HG02610 (cell line): ENCODE measurements around the gene STXBP4.

Source experiments
- ATAC-seq: cut with Tn5 transposase; IDR thresholded peaks from one replicate; pipeline ENCODE4 v1.9.1; 2021; ENCODE audit warnings: mild to moderate bottlenecking, moderate library complexity; ENCODE audit not compliant: unreplicated experiment

Gene STXBP4

GRCh38 chr17:55110521-55110920 lies 142.0 kb downstream of the STXBP4 start:
- no peak for ATAC-seq

DNA sequence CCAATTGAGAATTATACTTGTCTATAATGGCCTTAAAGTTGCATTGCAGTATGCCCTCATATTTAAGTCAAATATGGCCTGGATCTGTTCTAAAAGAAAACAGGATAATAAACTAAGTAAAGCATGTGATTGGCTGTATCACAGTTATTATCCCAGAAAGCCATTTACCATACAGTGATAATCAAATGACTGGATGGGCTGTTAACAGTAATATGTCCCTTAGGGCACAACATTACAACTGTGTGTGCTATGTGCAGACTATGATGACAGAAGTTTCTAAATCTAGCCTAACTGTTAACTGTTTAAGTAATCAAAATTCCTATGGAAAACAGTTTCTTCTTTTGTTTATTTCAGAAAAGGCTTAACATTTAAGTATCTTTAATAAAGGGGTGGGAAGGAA lies 145.7 kb downstream of the STXBP4 start:
- no peak for ATAC-seq

DNA sequence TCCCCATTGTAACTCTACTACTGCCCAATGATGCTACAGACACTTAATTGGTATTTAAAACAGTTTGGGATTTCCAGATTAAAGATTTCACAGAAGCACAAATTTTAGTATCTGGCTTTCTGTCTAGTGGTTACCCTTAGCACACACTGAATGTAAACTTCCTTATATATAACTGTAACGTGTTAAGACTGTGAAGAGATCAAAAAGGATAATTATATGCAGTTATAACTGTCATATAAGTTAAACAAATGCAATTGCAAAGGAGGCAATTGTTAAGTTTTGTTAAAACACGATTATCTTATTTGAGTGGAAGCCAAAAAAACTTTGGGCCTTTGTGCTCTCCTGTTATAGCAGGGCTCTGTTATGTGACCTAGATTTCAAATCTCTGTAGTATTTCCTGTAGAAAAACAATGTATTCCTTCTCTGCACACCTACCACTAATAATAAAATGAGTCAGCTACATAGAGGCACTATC lies 147.9 kb downstream of the STXBP4 start:
- ATAC-seq: no peak

- ATAC-seq: no peak
Observed at GRCh38 chr17:55117164-55117563, 148.6 kb downstream of the STXBP4 start.

- no peak for ATAC-seq
Observed at GRCh38 chr17:55120651-55121050, 152.1 kb downstream of the STXBP4 start.

- no peak for ATAC-seq
Observed at GRCh38 chr17:55121268-55121667, 152.7 kb downstream of the STXBP4 start.

DNA sequence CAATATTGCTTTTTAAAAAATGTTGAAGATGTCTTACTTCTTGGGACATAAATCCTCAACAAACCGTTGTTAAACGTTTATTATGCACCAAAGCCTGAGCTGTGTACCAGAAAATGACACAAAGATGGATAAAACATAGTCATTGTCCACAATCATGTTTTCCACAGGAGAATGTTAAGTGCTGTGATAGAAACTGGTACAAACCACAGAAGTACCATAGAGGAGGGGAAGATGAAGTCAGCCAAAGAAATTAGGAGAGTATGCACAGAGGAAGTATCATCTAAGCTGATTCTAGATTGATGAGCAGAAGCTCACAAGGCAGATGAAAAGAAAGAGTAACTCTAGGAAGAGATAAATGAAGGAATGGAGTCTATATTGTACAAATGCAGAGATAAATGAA lies 153.5 kb downstream of the STXBP4 start:
- no peak for ATAC-seq

DNA sequence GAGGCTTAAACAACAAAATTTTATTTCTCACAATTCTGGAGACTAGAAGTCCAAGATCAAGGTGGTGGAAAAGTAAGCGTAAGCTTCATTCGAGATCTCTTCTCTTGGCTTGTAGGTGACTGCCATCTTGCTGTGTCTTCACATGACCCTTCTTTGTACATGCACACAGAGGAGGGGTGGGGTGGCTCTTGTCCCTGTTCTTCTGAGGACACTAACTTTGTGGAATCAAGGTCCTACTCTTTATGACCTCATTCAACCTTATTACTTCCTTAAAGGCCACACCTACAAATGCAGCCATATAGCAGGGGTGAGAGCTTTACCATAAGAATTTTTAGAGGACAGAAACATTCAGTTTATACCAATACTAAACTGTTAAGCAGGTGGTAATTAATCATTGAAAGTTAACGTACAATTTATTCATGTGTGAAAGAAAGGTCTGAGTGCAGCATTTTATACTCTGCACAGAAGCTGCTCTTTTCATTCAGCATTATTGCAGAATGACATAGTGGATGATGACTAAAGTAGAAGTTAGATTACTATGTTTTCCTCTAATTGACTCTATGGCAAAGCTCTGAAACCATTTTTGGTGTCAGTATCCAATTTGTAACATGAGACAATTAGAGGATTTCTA lies 156.3 kb downstream of the STXBP4 start:
- no peak for ATAC-seq

- no peak for ATAC-seq
Observed at GRCh38 chr17:55133583-55133982, 165.0 kb downstream of the STXBP4 start.

GRCh38 chr17:55134486-55135157 lies 166.1 kb downstream of the STXBP4 start:
- ATAC-seq: no peak

DNA sequence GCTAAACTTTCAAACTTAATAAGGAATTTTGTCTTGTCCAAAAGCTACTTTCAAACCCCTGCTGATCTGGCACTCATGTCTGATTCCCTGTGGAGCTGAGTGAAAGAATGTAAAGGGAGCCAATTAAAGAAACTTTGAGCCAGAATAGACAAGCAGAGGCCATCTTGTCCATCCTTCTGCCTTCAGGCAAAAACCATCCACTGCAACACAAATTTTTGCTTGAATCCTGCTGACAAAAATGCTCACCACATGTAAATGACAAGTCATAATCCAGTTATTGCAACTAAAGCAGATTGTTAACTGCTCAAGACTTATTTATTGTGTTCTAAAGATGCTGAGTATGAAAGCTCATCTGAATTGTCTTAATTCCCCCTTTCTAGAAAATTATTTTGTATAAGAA lies 172.2 kb downstream of the STXBP4 start:
- ATAC-seq: no peak

DNA sequence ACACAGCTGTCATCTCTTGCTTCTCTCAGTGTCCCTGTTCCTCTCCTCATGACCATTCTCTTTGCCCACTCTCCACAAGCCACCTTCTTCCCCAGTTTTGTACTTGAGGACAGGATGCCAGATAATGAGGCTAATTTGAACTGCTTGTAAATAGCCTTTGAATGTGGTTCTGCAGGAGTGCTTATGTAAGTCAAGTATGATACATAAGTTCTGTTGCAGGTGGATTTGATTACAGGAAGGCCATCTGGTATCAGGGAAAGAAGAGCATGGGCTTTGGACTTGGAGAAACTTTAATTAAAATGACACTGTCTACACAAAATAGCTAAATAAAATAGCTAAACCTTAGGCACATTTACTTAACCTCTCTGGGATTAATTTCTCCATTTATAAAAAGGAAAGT lies 176.0 kb downstream of the STXBP4 start:
- no peak for ATAC-seq

GRCh38 chr17:55149485-55149884 lies 180.9 kb downstream of the STXBP4 start:
- no peak for ATAC-seq

DNA sequence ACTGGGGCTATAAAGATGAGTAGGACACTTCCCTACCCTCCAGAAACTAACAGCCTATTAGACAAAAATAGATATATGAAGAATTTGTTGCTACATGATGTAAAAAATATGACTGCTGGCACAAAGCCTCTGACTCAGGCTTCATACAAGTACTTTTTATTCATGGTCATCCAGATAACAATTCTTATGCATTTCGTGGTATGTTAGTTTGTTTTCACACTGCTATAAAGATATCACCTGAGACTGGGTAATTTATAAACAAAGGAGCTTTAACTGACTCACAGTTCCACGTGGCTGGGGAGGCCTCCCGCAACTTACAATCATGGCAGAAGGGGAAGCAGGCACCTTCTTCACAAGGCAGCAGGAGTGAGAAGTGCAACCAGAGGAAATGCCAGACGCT lies 183.7 kb downstream of the STXBP4 start:
- no peak for ATAC-seq

GRCh38 chr17:55154101-55154500 lies 185.5 kb downstream of the STXBP4 start:
- ATAC-seq: no peak

DNA sequence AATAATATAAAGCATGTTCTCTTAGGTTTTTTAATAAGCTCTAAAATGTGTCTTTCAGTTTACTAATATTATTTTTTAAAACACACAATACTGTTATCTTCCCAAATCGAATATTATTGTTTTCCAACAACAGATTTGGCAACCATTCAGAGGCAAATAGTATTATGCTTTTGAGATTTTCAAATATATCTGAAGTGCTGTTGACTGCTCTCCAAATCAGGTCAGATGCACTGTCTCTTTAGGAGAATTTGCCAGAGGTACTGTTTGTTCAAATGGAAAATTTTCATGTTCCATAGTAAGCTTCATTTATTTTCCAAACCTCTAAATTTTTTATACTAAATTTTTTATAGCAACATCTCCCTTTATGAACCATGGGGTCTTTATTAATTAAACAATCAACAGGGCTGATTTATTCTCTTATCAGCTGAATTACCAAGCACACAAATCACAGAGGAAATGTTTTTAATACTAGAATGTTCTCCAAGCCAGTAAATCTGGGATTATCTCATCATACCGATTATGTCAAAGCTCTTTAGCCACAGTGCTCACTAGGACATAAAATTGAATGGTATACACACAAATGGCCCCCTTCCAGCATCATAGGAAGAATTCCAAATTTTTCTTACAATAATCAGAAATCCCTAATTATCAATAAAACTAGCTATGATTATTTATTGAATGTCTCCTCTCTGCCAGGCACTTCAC lies 187.4 kb downstream of the STXBP4 start:
- ATAC-seq: no peak

DNA sequence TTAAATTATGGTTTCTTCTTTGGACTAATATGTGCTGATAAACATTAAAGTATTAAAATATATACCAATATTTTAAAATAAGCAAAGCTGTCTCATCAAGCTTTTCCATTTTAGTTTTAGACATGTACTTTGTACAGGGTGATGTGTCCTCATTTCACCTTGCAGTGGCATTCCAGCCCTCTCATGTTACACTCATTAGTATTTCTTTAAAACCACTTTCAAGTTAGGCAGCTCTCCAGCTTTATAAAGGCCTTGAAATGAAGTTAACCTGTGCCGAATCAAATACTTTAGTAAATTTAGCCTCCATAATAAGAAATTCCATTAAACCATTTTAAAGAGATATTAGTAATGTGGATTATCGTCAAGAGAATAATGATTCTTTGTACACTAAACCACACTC lies 188.6 kb downstream of the STXBP4 start:
- ATAC-seq: no peak

- ATAC-seq: no peak
Observed at GRCh38 chr17:55158439-55158838, 189.9 kb downstream of the STXBP4 start.

- ATAC-seq: no peak
Observed at GRCh38 chr17:55159251-55159650, 190.7 kb downstream of the STXBP4 start.

DNA sequence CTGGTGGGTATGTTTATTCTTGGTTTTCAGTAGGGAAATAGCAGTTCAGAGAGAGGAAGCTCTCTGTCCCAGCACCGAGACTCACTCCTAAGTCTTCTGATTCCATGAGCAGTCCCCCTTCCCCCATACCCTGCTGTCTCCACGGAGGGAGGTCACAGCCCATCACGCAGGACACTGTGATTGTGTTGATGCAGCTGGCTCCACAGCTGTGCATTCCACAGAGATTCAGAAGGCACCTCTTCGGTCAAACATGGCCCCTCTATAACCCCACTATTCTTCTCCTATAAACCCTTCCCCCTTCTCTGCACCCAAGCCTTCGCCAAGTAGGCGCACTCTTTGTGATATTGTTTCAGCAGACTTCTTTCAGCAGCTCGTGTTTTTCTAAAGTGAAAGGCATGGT lies 191.9 kb downstream of the STXBP4 start:
- ATAC-seq: no peak

- ATAC-seq: no peak
Observed at GRCh38 chr17:55161935-55162555, 193.5 kb downstream of the STXBP4 start.

GRCh38 chr17:55162556-55162946 lies 194.0 kb downstream of the STXBP4 start:
- ATAC-seq: no peak
